Measurements from ENCODE around the gene SMIM24.

DNA sequence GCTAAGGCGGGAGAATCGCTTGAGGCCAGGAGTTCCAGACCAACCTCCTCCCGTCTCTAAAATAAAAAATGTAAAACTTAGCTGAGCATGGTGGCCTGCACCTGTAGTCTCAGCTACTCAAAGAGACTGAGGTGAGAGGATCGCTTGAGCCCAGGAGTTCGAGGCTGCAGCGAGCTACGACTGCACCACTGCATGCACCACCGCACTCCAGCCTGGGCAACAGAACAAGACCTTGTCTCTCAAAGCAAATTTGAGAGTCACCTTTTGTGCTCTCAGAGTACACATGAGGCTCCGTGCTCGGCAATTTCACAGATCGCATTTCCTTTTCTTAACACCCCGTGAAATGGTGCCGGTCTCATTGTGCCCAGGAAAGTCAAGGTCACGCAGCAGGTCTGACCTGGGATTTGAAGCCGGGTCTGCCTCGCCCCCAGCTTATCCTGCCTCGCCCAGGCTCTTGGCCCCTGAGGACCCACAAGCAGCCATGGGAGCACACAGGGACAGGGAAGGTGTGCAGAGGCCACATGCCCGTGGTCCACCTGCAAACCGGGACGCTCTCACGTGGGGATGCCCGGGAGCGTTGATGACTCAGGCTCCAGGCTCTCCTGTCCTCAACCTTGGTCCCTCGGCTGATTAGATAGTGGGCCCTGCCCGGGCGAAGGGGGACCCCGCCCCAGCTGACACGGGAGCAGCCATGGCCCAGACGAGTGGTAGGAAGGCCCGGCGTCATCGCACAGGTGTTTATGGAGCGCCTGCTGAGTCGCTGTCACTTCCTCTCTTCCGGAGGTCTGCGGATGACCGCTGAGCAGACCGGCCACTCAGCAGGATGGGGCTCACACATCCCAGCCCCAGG is 1.1 kb upstream of the SMIM24 start:
- TF ChIP-seq, protein P1, sequence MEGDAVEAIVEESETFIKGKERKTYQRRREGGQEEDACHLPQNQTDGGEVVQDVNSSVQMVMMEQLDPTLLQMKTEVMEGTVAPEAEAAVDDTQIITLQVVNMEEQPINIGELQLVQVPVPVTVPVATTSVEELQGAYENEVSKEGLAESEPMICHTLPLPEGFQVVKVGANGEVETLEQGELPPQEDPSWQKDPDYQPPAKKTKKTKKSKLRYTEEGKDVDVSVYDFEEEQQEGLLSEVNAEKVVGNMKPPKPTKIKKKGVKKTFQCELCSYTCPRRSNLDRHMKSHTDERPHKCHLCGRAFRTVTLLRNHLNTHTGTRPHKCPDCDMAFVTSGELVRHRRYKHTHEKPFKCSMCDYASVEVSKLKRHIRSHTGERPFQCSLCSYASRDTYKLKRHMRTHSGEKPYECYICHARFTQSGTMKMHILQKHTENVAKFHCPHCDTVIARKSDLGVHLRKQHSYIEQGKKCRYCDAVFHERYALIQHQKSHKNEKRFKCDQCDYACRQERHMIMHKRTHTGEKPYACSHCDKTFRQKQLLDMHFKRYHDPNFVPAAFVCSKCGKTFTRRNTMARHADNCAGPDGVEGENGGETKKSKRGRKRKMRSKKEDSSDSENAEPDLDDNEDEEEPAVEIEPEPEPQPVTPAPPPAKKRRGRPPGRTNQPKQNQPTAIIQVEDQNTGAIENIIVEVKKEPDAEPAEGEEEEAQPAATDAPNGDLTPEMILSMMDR (IDR thresholded peaks at IDR 0.05 in 8 of 11, conservative IDR thresholded peaks at IDR 0.05 in 3 of 11), result no peak
- TF ChIP-seq POLR2A (IDR thresholded peaks at IDR 0.05) (no peak), POLR2AphosphoS5 (IDR thresholded peaks at IDR 0.05) (no peak)

Data from spleen (tissue), 7 donors.